Smooth muscle cell of the pulmonary artery (primary cell): ENCODE results near the gene CXCR2. TPM values are rescaled to one million over a fixed set of nuclear protein-coding genes. Genes with fewer than 3 reads are reported as not detected.

ENCODE experiments used
- total RNA-seq: library from RNA; depleted of rRNA; stranded (reverse); fragments of >200 nt; gene quantifications from 2 replicates; pipeline ENCODE4 v1.2.3, GENCODE V29; 2014

CXCR2 gene
- total RNA-seq: not detected in 2 replicates

GRCh38 chr2:218125626-218126080 lies at the start of gene CXCR2:
TSS of gene CXCR2 (plus strand) at chr2:218126028. CDS start at chr2:218134802, 8,774 bp downstream.

GRCh38 chr2:218166791-218167190 lies 41.0 kb downstream of the CXCR2 start, which contains the start of gene CXCR1:
TSS of gene CXCR1 (minus strand) at chr2:218166962. CDS start at chr2:218165211, 1,751 bp downstream.

Other genes with a start within 250 kb of the CXCR2 start
- gene TNS1, start 123.0 kb upstream of the CXCR2 start, total RNA-seq: 243 and 297 TPM in 2 replicates
- not detected in 2 replicates for gene RUFY4, start 56.8 kb upstream of the CXCR2 start, total RNA-seq
- gene CXCR1, start 40.9 kb downstream of the CXCR2 start, total RNA-seq: not detected in 2 replicates
- gene ARPC2, start 91.2 kb downstream of the CXCR2 start, total RNA-seq: 259 and 300 TPM in 2 replicates
- 0.03 and 0.13 TPM in 2 replicates for gene GPBAR1, start 135.0 kb downstream of the CXCR2 start, total RNA-seq
- gene AAMP, start 144.1 kb downstream of the CXCR2 start, total RNA-seq: 101 and 111 TPM in 2 replicates
- 25.0 and 27.8 TPM in 2 replicates for gene PNKD, start 144.5 kb downstream of the CXCR2 start, total RNA-seq
- 297 and 397 TPM in 2 replicates for gene TMBIM1, start 166.5 kb downstream of the CXCR2 start, total RNA-seq
- not detected in 2 replicates for gene CATIP, start 230.8 kb downstream of the CXCR2 start, total RNA-seq